ENCODE measurements around the gene MUC6. TPM values are rescaled to one million over a fixed set of nuclear protein-coding genes. Genes with fewer than 3 reads are reported as not detected.

The MUC6 gene, protein sequence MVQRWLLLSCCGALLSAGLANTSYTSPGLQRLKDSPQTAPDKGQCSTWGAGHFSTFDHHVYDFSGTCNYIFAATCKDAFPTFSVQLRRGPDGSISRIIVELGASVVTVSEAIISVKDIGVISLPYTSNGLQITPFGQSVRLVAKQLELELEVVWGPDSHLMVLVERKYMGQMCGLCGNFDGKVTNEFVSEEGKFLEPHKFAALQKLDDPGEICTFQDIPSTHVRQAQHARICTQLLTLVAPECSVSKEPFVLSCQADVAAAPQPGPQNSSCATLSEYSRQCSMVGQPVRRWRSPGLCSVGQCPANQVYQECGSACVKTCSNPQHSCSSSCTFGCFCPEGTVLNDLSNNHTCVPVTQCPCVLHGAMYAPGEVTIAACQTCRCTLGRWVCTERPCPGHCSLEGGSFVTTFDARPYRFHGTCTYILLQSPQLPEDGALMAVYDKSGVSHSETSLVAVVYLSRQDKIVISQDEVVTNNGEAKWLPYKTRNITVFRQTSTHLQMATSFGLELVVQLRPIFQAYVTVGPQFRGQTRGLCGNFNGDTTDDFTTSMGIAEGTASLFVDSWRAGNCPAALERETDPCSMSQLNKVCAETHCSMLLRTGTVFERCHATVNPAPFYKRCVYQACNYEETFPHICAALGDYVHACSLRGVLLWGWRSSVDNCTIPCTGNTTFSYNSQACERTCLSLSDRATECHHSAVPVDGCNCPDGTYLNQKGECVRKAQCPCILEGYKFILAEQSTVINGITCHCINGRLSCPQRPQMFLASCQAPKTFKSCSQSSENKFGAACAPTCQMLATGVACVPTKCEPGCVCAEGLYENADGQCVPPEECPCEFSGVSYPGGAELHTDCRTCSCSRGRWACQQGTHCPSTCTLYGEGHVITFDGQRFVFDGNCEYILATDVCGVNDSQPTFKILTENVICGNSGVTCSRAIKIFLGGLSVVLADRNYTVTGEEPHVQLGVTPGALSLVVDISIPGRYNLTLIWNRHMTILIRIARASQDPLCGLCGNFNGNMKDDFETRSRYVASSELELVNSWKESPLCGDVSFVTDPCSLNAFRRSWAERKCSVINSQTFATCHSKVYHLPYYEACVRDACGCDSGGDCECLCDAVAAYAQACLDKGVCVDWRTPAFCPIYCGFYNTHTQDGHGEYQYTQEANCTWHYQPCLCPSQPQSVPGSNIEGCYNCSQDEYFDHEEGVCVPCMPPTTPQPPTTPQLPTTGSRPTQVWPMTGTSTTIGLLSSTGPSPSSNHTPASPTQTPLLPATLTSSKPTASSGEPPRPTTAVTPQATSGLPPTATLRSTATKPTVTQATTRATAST (N-terminal part only)
- not detected in 2 replicates for total RNA-seq

DNA sequence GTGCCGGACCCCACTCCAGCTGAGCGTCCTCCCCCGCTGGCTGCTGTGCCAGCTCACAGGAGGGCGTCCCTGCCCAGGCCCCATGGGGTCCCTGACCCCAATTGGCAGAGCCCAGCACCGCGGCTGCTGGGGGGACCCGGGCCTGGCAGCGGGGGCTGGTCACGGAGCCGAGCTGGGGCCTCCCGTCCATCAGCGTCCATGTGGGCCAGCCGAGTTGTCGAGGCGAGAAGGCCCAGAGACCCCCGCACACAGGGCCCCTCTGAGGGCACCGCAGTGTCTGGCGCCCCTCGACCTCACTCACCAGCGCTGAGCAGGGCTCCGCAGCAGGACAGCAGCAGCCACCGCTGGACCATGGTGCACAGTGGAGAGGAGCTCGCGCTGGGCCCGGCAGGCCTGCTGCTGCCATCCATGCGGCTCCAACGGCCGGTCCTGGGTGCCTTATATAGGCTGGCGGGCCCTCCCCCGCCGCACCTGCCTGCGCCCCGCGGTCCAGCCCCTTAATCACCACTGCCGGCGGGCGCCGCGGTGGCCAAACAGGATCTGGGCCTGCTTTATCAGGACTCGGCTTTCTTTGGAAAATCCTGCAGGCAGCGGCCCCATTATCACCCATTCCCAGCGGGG is at the start of gene MUC6:
MUC6 (minus strand) TSS at position 416 of the 621 bp plus-strand sequence; CDS start at position 353, 63 bp downstream.

DNA sequence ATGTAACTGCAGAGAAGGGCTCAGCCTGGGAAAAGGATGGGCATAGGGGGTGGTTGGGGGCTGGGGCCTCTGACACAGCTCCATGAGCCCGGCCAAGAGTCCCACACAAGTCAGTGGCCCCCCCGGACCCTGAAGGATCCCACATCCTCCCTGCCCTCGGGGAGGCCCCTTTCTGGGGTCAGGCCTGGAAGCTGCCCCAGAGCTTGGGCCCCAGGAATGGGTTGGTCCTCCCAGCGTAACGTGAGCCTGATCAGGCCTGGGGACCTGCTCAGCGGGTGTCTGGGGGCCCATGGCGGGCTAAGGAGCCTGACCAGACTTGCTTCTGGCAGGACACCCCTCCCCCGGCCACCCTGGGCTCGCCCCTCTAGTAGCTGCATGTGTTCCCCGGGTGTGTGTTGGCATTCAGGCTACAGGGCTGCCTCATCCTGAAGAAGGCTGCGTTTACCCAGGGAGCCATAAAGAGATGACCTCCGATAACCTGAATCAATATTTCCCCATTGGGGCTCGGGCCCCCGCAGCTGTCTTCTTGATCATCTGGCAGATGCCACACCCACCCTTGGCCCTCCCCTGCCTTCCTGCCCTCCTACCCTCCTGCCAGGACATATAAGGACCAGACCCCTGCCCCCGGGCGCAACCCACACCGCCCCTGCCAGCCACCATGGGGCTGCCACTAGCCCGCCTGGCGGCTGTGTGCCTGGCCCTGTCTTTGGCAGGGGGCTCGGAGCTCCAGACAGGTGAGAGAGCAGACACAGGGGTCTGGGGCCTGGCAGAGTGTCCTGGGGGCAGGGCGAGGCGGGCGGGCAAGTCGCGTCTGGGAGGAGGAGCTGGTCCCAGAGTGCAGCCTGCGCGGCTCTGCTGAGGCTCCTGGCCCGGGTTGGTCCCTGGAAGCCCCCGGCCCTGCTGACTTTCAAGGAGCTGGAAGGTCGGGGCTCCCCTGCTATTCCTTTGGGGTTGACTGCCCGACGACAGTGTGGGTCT is 38.0 kb upstream of the MUC6 start, which contains the start of gene MUC2:
MUC2 (plus strand) TSS at position 631 of the 978 bp plus-strand sequence.

Other genes with a start within 250 kb of the MUC6 start
- gene CEND1, start 246.6 kb downstream of the MUC6 start, total RNA-seq = 0.89 and 1.8 TPM in 2 replicates
- 8.9 and 28.8 TPM in 2 replicates for gene SLC25A22, start 238.4 kb downstream of the MUC6 start, total RNA-seq
- gene PIDD1, start 231.5 kb downstream of the MUC6 start, total RNA-seq = 15.7 and 15.8 TPM in 2 replicates
- gene RPLP2, start 226.8 kb downstream of the MUC6 start, total RNA-seq = 123 and 263 TPM in 2 replicates
- gene PNPLA2, start 217.8 kb downstream of the MUC6 start, total RNA-seq = 23.5 and 32.9 TPM in 2 replicates
- gene CRACR2B, start 208.8 kb downstream of the MUC6 start, total RNA-seq = 0.30 and 1.2 TPM in 2 replicates
- 986 and 1,024 TPM in 2 replicates for gene CD151, start 203.8 kb downstream of the MUC6 start, total RNA-seq
- 32.7 and 88.1 TPM in 2 replicates for gene POLR2L, start 194.2 kb downstream of the MUC6 start, total RNA-seq
- 178 and 183 TPM in 2 replicates for gene TSPAN4, start 193.9 kb downstream of the MUC6 start, total RNA-seq
- 105 and 112 TPM in 2 replicates for gene CHID1, start 125.9 kb downstream of the MUC6 start, total RNA-seq
- 28.8 and 46.0 TPM in 2 replicates for gene AP2A2, start 110.8 kb downstream of the MUC6 start, total RNA-seq
- not detected in 2 replicates for gene MUC2, start 38.2 kb upstream of the MUC6 start, total RNA-seq
- not detected in 2 replicates for gene MUC5AC, start 121.2 kb upstream of the MUC6 start, total RNA-seq
- gene MUC5B, start 186.3 kb upstream of the MUC6 start, total RNA-seq = not detected in 2 replicates